ENCODE data around the gene PARD6G.

- TF ChIP-seq CTCF (IDR thresholded peaks at IDR 0.05; ENCODE audit: low read length) = no peak
- TF ChIP-seq EZH2 (IDR thresholded peaks at IDR 0.05; ENCODE audit: borderline replicate concordance, low read length) = no peak
Observed at GRCh38 chr18:80188643-80189530, 58.4 kb downstream of the PARD6G start.

All from OCI-LY1 (cell line).